HG03066 (cell line): ENCODE results near the gene SLC2A4.
"Not testable (repeated sequence)": the region's sequence is repeated elsewhere in the genome, so short reads cannot be mapped to it uniquely, and the experiment has no call there.

Source experiments
- ATAC-seq: cut with Tn5 transposase; IDR thresholded peaks from one replicate; pipeline ENCODE4 v1.9.1; 2021; ENCODE audit warnings: low read depth; ENCODE audit not compliant: unreplicated experiment

SLC2A4 gene

DNA sequence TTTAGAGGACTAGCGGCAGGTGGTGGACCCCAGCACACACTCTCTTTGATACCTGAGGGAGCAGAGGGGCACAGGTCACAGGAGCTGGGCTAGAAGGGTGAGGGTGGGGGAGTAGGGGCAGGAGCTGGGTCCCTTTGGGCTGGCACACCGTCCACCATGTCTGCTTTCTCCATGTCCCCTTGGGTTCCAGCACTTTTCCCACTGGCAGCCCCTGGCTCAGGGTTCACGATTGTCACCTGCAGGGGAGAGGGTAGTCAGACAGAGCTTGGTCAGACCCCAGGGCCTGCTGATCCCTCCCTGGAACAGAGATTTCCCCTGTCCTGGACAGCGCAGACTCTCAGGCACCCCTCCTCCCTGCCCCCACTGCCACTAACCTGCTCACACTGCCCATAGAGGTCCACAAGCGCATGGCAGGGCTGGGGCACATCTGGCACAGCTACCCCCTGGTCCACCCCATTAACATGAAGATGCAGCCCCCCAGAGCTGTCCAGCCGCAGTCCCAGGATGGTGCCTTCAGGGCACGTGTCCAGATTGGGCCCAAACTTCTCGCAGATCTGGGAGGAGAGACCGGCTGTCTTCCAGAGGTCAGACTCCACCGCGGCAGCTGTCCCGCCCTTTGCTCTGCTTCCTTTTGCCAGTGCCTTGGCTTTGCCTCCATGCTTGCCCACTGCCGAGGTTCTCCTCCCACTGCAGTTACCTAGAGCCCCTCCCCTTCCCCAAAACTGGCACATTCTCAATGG is 36.8 kb downstream of the SLC2A4 start:
- no peak for ATAC-seq

DNA sequence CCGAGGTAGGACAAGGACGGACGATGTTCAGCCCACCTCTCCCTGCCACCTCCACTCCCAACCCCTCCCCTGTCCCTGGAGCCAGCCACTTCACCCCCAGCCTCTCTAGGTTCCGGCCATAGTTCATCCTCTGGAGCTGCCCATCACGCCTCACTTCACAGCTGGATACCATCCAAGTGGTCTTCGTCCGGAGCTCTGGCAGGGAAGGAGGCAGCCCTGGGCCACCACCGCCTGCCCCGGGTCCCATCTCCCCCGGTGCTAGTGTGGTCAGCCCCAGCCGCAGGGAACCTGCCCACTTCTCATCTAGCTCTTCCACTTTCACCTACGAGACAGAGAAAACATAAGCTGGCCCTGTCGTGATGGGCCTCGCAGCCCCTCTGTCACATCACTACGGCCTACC is 39.9 kb downstream of the SLC2A4 start:
- ATAC-seq, result no peak

- no peak for ATAC-seq
Observed at GRCh38 chr17:7322520-7323194, 41.1 kb downstream of the SLC2A4 start.

GRCh38 chr17:7323731-7324437 is 42.4 kb downstream of the SLC2A4 start:
- ATAC-seq, result no peak

DNA sequence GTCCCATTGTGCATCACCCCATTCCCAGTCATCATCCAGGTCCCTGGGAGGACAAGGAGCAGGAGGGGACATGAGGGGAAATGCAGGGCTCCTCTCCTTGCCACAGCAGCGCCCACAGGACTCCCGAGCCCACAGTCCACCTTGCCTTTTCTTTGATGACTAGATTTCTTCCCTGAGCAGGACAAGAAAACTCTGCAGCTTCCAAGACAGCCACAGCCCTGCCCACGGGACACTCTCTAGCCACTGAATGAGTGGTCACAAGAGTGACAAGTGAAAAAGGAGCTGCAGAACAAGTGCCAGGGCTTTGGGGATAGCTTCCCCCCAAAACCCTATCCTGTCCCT is 42.9 kb downstream of the SLC2A4 start:
- ATAC-seq, result no peak

DNA sequence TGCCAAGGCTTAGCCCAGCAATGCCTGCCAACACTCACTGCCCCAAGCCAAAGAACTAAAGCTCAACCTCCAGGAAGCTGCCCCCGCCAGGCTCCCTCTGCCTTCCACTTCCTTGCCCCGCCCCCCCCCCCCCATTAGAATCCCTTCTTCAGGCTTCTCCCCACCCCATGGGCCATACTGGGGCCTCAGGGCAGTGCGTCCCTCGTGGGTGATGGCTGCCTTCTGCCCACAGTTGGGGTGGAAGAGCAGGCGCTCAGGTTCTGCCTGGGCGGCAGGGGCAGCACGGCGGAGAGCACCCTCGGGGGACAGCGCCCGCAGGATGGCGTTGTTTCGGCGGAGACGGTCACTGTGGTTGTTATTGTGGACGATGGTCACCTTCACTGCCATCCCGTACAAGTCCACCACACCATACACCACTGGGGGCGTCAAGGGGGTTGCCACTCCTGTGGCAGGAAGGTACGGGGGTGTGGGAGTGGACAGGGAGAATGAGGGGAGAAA is 43.6 kb downstream of the SLC2A4 start:
- no peak for ATAC-seq

- no peak for ATAC-seq
Observed at GRCh38 chr17:7326186-7326585, 44.7 kb downstream of the SLC2A4 start.

DNA sequence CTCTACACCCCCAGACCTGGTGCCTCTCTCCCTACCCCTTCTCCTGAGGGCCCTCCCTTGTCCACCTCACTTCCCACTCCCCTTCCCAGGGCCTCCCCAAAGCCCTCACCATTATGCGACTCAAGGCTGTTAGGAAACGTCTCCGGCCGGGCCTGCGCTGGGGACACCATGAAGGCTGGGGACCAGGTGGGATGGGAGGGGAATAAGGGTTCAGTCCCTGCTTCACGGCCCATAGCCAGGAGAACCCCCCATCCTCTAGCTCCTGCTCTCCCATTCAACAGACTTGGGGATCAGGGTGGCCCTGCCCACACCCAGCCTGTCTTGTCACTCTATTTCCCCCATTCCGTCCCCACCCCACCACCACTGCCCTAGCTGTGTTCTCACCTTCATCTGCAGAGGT is 45.5 kb downstream of the SLC2A4 start:
- ATAC-seq, result no peak

DNA sequence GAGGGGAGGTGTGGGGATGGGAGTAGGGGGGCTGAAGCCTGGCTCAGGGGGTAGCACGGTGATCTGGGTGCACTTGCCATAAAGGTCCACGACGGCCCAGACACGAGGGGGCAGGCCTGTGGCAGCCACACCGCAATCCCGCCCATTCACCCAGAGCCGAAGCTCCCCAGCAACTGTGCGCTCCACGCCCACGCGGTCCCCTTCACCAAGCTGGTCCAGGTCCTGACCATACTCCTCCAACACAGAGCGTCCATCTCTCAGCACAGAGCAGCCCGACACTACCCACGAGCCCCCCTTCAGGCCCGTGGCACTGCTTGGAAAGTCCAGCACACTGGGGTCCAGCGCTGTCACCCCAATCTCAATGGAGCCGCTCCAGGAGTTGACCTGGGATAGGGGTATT is 46.0 kb downstream of the SLC2A4 start:
- ATAC-seq, result no peak

DNA sequence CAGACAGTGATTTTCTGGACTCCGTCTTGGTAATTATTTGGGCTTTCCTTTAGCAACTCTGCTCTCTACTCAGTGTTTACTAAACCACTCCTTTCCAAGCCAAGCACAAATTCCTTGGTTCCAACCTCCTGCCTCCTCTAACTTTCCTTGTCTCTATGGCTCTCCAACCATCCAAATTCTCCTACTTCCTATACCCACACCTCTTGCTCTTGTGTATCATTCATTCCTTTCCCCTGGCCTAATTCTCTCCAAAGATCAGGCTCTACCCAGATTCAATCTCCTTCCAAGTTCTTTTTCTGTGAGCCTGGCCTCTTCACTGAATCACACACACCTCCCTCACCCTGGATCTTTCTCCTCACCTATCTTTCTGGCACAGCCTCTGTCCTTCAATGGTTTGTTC is 46.5 kb downstream of the SLC2A4 start:
- no peak for ATAC-seq

DNA sequence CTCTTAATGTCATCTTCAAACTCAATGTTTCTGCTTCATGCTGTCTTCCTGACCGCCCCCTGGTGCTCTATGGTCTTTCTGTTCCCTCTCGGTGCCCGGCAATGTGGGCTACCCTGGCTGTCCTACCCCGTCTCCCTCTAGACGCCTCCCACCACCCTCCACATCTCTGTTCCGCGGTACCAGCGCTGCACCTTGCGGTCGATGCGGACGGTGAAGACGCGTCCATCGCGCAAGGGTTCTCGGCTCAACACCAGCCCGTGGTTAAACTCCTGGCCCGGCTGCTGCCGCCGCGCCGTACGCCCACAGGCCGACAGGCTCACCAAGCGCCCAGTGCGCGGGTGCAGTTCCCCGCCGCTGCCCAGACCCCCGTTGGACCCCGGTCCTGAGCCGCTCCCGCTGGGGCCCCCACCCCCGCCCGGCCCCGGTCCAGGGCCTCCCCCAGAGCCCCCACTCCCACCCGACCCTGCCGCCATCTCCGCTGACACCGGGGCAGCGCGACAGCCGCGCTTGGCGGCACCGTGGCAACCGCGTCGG is 47.4 kb downstream of the SLC2A4 start, which contains the start of gene NEURL4:
TSS of gene NEURL4 (minus strand) at position 496 of the 534 bp plus-strand sequence. CDS start at position 473, 23 bp downstream.
- peak; percentile 11 for ATAC-seq

DNA sequence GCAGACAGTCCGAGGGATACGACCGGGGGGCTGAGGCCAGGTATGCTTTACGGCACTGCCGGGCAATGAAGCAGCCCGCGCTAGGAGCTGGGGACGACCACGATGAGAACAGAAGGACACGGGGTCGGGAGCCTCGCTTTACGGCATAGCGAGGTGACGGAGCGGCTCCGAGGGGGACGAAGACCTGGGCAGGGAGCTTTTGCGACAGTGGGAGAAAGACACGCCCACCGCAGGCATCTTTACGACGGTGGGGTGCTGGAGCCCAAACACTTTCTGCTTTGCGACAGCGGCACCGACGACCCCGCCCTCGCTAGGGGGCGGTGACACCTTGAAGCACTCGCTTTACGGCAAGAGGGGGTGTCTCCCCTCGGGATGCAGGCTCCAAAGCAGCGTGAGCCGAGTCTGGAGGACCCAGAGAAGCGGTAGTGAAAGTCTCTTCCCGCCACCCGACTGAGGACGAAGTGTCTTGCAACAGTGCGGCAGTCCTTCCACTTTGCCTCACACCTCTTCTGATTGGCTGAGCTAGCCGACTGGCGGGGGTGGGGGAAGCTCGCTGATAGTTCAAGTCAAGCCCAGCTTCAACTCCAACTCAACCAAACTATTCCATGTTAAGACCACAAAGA is 48.0 kb downstream of the SLC2A4 start:
- peak; percentile 53 for ATAC-seq

GRCh38 chr17:7329997-7330637 is 48.6 kb downstream of the SLC2A4 start:
- ATAC-seq, result peak; percentile 39

GRCh38 chr17:7330638-7331015 is 49.1 kb downstream of the SLC2A4 start:
- no peak for ATAC-seq

DNA sequence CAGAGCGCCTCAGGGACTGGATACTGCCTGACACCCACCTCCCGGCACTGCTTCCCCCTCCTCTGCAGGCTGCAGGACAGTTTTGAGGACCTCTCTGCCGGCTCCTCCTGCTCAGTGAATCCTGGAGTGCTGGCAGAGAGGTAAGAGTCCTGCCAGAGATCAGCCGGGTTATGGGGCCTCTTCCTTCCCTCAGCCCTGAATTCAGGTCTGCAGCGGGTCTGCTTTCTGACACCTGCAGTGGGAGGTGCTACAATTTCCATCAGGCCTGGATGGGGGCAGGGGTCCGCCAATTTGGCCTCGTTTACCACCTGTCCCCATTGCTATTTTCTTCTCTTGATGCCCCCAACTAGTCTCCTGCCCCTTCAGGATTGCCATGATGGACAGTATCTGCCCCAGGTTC is 50.6 kb downstream of the SLC2A4 start:
- no peak for ATAC-seq

DNA sequence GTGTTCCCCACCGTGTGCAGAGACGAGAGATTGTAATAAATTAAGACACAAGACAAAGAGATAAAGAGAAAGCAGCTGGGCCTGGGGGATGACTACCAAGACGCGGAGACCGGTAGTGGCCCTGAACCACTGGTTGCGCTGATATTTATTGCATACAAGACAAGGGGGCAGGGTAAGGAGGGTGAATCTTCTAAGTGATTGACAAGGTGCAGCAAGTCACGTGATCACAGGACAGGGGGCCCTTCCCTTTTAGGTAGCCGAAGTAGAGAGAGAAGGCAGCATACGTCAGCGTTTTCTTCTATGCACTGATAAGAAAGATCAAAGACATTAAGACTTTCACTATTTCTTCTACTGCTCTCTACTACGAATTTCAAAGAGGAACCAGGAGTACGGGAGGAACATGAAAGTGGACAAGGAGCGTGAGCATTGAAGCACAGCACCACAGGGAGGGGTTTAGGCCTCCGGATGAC is 51.1 kb downstream of the SLC2A4 start:
- not testable (repeated sequence) for ATAC-seq

- ATAC-seq, result no peak
Observed at GRCh38 chr17:7334938-7335538, 53.5 kb downstream of the SLC2A4 start.

- not testable (repeated sequence) for ATAC-seq
Observed at GRCh38 chr17:7335765-7336164, 54.2 kb downstream of the SLC2A4 start.

- ATAC-seq, result peak; percentile 58
Observed at GRCh38 chr17:7336240-7337175, 55.0 kb downstream of the SLC2A4 start, which contains the start of gene ACAP1. Gene ACAP1 (plus strand): TSS chr17:7336529. CDS start chr17:7336735, 206 bp downstream.
